Measurements from ENCODE around the gene INTS15. TPM values are rescaled to one million over a fixed set of nuclear protein-coding genes. Genes with fewer than 3 reads are reported as not detected.

The INTS15 gene
- total RNA-seq (2022): 34.1 and 35.0 TPM in 2 replicates
- Bru-seq, nascent RNA: percentile 65 among the genes with signal in this experiment
- percentile 71 among the genes with signal in this experiment for BruChase-seq, experiment 1, labeled RNA remaining after a 6-hour chase
- percentile 73 among the genes with signal in this experiment for BruChase-seq, experiment 2, labeled RNA remaining after a 2-hour chase
- long read RNA-seq, transcript C7orf26-201 (6 exons, 2,182 nt): major isoform, 19 of 29 reads
- long read RNA-seq, partial matches to known transcripts: 2 of 29 reads
- long read RNA-seq, other reads (novel, unspliced or antisense): 8 of 29 reads

DNA sequence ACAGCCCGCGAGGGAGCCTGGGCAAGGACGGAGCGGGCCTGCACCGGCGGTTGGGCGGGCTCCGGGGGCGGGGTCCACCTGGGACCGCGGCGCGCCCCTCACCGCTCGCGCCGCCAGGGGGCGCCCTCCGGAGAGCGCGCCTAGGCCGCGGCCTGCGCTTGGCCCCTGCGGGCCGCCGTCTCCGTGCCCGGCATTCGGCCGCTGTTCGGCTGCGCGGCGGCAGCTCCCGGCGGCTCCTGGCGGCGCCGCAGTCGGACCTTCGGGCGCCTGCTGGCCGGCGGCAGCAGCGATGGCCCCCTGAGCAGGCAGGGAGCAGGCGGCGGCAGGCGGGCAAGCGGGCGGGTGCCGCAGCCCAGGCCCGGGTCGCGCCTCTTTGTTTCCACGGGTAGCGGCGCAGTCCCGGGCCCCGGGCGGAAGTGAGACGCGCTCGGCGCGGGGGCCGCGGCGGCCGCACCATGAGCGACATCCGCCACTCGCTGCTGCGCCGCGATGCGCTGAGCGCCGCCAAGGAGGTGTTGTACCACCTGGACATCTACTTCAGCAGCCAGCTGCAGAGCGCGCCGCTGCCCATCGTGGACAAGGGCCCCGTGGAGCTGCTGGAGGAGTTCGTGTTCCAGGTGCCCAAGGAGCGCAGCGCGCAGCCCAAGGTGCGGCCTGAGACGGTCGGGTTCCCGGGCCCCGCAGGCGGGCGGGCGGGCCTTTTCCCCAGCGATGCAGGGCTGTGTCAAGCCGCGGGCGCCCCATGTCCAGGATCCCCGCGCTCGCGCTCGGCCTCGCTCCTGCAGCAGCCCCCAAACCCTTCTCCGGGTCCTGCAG, at the start of gene INTS15:
TSS of gene INTS15 (plus strand) at position 193 of the 816 bp plus-strand sequence. CDS start at position 456, 263 bp downstream.
- Mint-ChIP-seq H3K9me3 (ENCODE audit: low read depth, unreplicated experiment) (no peaks in the 10 kb centered on the region), H3K4me3 (ENCODE audit: low read depth, unreplicated experiment) (peak within 1 kb of the TSS; percentile 72), H3K4me1 (ENCODE audit: low read depth, unreplicated experiment) (no peaks in the 10 kb centered on the region), H3K27ac (ENCODE audit: unreplicated experiment) (peak within 1 kb of the TSS; percentile 73), H3K36me3 (ENCODE audit: insufficient read depth, unreplicated experiment) (peaks cover 85% of the 10 kb centered on the region), H3K27me3 (ENCODE audit: unreplicated experiment) (no peaks in the 10 kb centered on the region)
- intact Hi-C loops (cut with micrococcal nuclease; ENCODE audit: unreplicated experiment): no loop called here
- BruUV-seq (replicated peaks): no TSS peak
- CTCF ChIA-PET: interaction anchor here (0.6 to 1.4 kb wide), 4 partner anchors 31 to 1717 kb away, joined by 3 to 6 read pairs (median 4); no protein-coding TSS in a partner anchor
- DNase-seq: peak; percentile 95
- TF ChIP-seq, protein P1, sequence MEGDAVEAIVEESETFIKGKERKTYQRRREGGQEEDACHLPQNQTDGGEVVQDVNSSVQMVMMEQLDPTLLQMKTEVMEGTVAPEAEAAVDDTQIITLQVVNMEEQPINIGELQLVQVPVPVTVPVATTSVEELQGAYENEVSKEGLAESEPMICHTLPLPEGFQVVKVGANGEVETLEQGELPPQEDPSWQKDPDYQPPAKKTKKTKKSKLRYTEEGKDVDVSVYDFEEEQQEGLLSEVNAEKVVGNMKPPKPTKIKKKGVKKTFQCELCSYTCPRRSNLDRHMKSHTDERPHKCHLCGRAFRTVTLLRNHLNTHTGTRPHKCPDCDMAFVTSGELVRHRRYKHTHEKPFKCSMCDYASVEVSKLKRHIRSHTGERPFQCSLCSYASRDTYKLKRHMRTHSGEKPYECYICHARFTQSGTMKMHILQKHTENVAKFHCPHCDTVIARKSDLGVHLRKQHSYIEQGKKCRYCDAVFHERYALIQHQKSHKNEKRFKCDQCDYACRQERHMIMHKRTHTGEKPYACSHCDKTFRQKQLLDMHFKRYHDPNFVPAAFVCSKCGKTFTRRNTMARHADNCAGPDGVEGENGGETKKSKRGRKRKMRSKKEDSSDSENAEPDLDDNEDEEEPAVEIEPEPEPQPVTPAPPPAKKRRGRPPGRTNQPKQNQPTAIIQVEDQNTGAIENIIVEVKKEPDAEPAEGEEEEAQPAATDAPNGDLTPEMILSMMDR (IDR thresholded peaks at IDR 0.05; ENCODE audit: unreplicated experiment): peak; percentile 93

DNA sequence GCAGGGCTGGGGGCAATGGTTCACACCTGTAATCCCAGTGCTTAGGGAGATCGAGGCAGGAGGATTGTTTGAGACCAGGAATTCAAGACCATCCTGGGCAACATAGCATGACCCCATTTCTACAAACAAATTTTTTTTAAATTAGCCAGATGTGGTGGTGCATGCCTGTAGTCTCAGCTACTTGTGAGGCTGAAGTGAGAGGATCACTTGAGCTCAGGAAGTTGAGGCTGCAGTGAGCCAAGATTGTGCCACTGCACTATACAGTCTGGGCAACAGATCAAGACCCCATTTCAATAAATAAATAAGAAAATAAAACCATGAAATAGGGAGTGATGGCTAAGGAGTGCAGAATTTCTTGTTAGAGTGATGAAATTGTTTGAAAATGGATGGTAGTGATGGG, 47.5 kb upstream of the INTS15 start:
- intact Hi-C loops (cut with micrococcal nuclease; ENCODE audit: unreplicated experiment): no loop called here
- Mint-ChIP-seq H3K36me3 (ENCODE audit: insufficient read depth, unreplicated experiment) (no peaks in the 10 kb centered on the region), H3K27ac (ENCODE audit: unreplicated experiment) (no peak overlapping the region), H3K27me3 (ENCODE audit: unreplicated experiment) (peaks cover 59% of the 10 kb centered on the region), H3K4me3 (ENCODE audit: low read depth, unreplicated experiment) (no peak overlapping the region), H3K9me3 (ENCODE audit: low read depth, unreplicated experiment) (no peaks in the 10 kb centered on the region), H3K4me1 (ENCODE audit: low read depth, unreplicated experiment) (no peaks in the 10 kb centered on the region)
- DNase-seq: no peak
- CTCF ChIA-PET: interaction anchor here (0.6 to 0.7 kb wide), 2 partner anchors 16 to 22 kb away, joined by 3 to 5 read pairs; no protein-coding TSS in a partner anchor
- no TSS peak for BruUV-seq (replicated peaks)
- TF ChIP-seq, protein P1 (IDR thresholded peaks at IDR 0.05; ENCODE audit: unreplicated experiment): no peak

DNA sequence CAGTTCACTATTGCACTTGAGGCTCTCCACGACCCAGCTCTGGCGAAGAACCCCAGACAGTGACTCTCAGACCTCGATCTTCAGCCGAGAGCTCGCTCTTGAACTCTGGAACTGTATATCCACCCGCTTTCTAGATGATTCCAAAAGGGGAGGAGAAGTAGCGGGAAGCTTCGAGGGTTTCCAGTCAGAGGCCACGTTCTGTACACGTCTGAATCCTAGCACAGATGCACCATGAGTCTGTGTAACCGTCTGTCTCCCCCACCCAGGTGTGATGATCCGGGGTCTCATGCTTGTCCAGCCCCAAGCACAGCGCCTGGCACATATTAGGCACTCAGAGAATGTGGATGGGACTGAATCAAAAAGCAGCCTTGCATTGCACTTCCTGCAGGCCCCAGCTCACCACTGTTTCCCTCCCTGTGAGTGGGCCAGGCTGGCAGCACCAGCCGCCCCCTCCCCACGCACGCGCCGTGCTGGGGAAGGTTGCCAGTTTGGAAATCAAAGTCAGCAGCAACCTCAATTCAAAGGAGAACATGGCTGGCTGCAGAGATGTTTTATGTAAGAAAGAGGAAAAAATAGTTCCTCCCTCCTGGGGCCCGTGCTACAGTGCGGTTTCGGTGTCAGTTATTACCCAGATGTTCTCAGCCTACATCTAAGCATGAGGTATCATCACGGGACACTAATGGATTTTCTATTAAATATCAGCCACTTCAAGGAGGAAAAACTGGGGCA, 44.3 kb upstream of the INTS15 start:
- CTCF ChIA-PET: interaction anchor here (0.9 kb wide), 1 partner anchor 31 kb away, joined by 7 read pairs; no protein-coding TSS in a partner anchor
- Mint-ChIP-seq H3K36me3 (ENCODE audit: insufficient read depth, unreplicated experiment) (no peaks in the 10 kb centered on the region), H3K4me1 (ENCODE audit: low read depth, unreplicated experiment) (no peaks in the 10 kb centered on the region), H3K27me3 (ENCODE audit: unreplicated experiment) (peaks cover 37% of the 10 kb centered on the region), H3K4me3 (ENCODE audit: low read depth, unreplicated experiment) (no peak overlapping the region), H3K27ac (ENCODE audit: unreplicated experiment) (no peak overlapping the region), H3K9me3 (ENCODE audit: low read depth, unreplicated experiment) (no peaks in the 10 kb centered on the region)
- TF ChIP-seq, protein P1 (IDR thresholded peaks at IDR 0.05; ENCODE audit: unreplicated experiment): no peak
- BruUV-seq (replicated peaks): no TSS peak
- intact Hi-C loops (cut with micrococcal nuclease; ENCODE audit: unreplicated experiment): no loop called here
- no peak for DNase-seq

Measured in Calu3 (cell line).